Measurements from ENCODE around the gene ST3GAL4.

- TF ChIP-seq CTCF (IDR thresholded peaks at IDR 0.05 in 2 of 3, conservative IDR thresholded peaks at IDR 0.05 in 1 of 3; ENCODE audit: insufficient read depth in 2 of 3, low read depth in 1 of 3, low read length in 3 of 3) (no peak), EZH2 (IDR thresholded peaks at IDR 0.05; ENCODE audit: borderline replicate concordance, low read depth, low read length) (no peak), PHF21A (IDR thresholded peaks at IDR 0.05; ENCODE audit: borderline replicate concordance, low read depth) (no peak), ZNF217 (CRISPR knock-in tag; IDR thresholded peaks at IDR 0.05) (no peak), CHD7 (IDR thresholded peaks at IDR 0.05; ENCODE audit: low read depth, low read length) (no peak), MEIS2 (IDR thresholded peaks at IDR 0.05; ENCODE audit: partially characterized antibody) (peak; percentile 71), TCF15 (CRISPR knock-in tag; IDR thresholded peaks at IDR 0.05) (no peak)
Observed at GRCh38 chr11:126419801-126420697, 64.6 kb downstream of the ST3GAL4 start.

Measured in K562 (cell line).